ENCODE measurements around the gene GCA. TPM values are rescaled to one million over a fixed set of nuclear protein-coding genes. Genes with fewer than 3 reads are reported as not detected.

Gene GCA
- total and polyA plus RNA-seq, 2 of the 13 experiments (the other 11 are each of a cell fraction or from before 2014, with no cell fraction given), result 42.0 to 48.3 TPM

DNA sequence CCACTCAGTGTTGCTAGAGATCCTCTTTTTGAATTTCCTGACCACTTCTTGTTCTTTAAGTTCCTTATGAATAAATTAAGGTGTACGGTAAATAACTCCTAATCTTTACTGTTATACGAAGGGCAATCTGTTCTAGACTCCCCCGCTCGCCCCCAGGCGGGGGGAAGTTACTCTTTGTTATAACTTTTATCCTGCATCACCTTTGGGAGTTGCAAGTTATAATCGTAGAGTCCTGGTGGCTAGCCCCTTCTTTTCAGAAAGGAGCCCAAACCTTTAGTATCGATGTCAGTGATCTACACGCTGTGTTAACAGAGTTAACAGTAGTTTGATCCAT lies 652 bp downstream of the GCA start:
- FAIRE-seq, result no peak
- no peaks in the 10 kb centered on the region for H4K20me1 ChIP-seq (ENCODE audit: insufficient read depth, low read length)
- peak; percentile 10 for DNase-seq (ENCODE audit: low spot score)
- no peaks in the 10 kb centered on the region for H3K36me3 ChIP-seq (replicated peaks in 1 of 2; ENCODE audit: control insufficient read depth in 1 of 2, insufficient read depth in 2 of 2, low read length in 2 of 2)
- H3K27me3 ChIP-seq (ENCODE audit: control insufficient read depth in 1 of 2, insufficient read depth in 2 of 2, low read length in 2 of 2), result no peaks in the 10 kb centered on the region; a peak in 1 of 5 replicates
- H3K4me3 ChIP-seq (replicated peaks in 1 of 3; ENCODE audit: insufficient read depth in 1 of 3, low read depth in 2 of 3, low read length in 3 of 3), result peak overlapping the region; percentile 77 to 97 (median 90)
- 1% methylated on average over 8 of the region's 8 CpGs for WGBS (ENCODE audit: low lambda C conversion rate)
- POLR2A ChIA-PET, result interaction anchor here (1.1 kb wide), 1 partner anchor 230 kb away, joined by 8 read pairs; no protein-coding TSS in a partner anchor
- peak overlapping the region; percentile 61 for H3K27ac ChIP-seq (ENCODE audit: extremely low read length, insufficient read depth, low read length)
- peaks cover 22% of the 10 kb centered on the region for H3K4me1 ChIP-seq (ENCODE audit: insufficient read depth, low read length)
- intact Hi-C loops (cut with micrococcal nuclease; ENCODE audit: unreplicated experiment), result loop anchor here (1.0 to 5.0 kb wide), 2 partner anchors 26 to 238 kb away; partner anchors contain the start of gene IFIH1
- H3K9ac ChIP-seq (ENCODE audit: insufficient read depth, low read depth, low read length), result peak overlapping the region; percentile 84
- in situ Hi-C loops (cut with HindIII; ENCODE audit: extremely low pct_ligation_motif_present, low pct_unique_long_range_greater_than_20kb), result no loop called here
- ATAC-seq, result peak; percentile 0; the same call in 2 of the 3 replicates
- peaks cover 13% of the 10 kb centered on the region for H3K79me2 ChIP-seq (ENCODE audit: insufficient read depth, low read length)
- peak overlapping the region; percentile 92 for H2AFZ ChIP-seq (ENCODE audit: low read length)
- TSS peak; percentile 70 for BruUV-seq (replicated peaks)
- no peaks in the 10 kb centered on the region for H3K9me3 ChIP-seq (ENCODE audit: low read length)
- CTCF ChIA-PET (ENCODE audit: low intra/inter-chr PET ratio, low total read pairs), result no interaction called here
- H3K4me2 ChIP-seq (ENCODE audit: low read depth, low read length), result peak overlapping the region; percentile 94
- TF ChIP-seq THAP7 (CRISPR knock-in tag; IDR thresholded peaks at IDR 0.05), result no peak
- no peak for TF ChIP-seq ZNF710 (CRISPR knock-in tag; IDR thresholded peaks at IDR 0.05; ENCODE audit: borderline replicate concordance)
- TF ChIP-seq ASH2L (IDR thresholded peaks at IDR 0.05; ENCODE audit: insufficient read length, low read depth, low read length), result peak; percentile 9
- TF ChIP-seq ZNF607 (CRISPR knock-in tag; IDR thresholded peaks at IDR 0.05; ENCODE audit: borderline replicate concordance), result no peak
- TF ChIP-seq NCOR1 (IDR thresholded peaks at IDR 0.05; ENCODE audit: borderline replicate concordance, low read length), result 0 out of 2 replicates have a peak, but pooled peaks have one; percentile 8
- TF ChIP-seq TBX3 (IDR thresholded peaks at IDR 0.05; ENCODE audit: borderline replicate concordance), result no peak
- no peak for TF ChIP-seq KDM5B (CRISPR knock-in tag; IDR thresholded peaks at IDR 0.05; ENCODE audit: borderline replicate concordance)
- no peak for TF ChIP-seq CEBPG (CRISPR knock-in tag; IDR thresholded peaks at IDR 0.05)
- TF ChIP-seq, protein P1, sequence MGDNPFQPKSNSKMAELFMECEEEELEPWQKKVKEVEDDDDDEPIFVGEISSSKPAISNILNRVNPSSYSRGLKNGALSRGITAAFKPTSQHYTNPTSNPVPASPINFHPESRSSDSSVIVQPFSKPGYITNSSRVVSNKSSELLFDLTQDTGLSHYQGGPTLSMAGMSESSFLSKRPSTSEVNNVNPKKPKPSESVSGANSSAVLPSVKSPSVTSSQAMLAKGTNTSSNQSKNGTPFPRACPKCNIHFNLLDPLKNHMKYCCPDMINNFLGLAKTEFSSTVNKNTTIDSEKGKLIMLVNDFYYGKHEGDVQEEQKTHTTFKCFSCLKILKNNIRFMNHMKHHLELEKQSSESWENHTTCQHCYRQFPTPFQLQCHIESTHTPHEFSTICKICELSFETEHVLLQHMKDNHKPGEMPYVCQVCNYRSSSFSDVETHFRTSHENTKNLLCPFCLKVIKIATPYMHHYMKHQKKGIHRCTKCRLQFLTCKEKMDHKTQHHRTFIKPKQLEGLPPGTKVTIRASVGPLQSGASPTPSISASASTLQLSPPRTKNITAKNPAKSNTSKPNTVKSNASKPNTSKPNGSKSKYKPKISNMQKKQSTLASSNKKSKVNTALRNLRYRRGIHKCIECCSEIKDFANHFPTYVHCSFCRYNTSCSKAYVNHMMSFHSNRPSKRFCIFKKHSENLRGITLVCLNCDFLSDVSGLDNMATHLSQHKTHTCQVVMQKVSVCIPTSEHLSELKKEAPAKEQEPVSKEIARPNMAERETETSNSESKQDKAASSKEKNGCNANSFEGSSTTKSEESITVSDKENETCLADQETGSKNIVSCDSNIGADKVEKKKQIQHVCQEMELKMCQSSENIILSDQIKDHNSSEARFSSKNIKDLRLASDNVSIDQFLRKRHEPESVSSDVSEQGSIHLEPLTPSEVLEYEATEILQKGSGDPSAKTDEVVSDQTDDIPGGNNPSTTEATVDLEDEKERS (CRISPR knock-in tag; IDR thresholded peaks at IDR 0.05), result no peak
- TF ChIP-seq MYPOP (CRISPR knock-in tag; IDR thresholded peaks at IDR 0.05), result no peak
- no peak for TF ChIP-seq FOXP1 (IDR thresholded peaks at IDR 0.05)
- no peak for TF ChIP-seq FOXP1 (CRISPR knock-in tag; IDR thresholded peaks at IDR 0.05)
- TF ChIP-seq, protein P2, sequence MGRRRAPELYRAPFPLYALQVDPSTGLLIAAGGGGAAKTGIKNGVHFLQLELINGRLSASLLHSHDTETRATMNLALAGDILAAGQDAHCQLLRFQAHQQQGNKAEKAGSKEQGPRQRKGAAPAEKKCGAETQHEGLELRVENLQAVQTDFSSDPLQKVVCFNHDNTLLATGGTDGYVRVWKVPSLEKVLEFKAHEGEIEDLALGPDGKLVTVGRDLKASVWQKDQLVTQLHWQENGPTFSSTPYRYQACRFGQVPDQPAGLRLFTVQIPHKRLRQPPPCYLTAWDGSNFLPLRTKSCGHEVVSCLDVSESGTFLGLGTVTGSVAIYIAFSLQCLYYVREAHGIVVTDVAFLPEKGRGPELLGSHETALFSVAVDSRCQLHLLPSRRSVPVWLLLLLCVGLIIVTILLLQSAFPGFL (CRISPR knock-in tag; IDR thresholded peaks at IDR 0.05), result no peak
- TF ChIP-seq, protein P3, sequence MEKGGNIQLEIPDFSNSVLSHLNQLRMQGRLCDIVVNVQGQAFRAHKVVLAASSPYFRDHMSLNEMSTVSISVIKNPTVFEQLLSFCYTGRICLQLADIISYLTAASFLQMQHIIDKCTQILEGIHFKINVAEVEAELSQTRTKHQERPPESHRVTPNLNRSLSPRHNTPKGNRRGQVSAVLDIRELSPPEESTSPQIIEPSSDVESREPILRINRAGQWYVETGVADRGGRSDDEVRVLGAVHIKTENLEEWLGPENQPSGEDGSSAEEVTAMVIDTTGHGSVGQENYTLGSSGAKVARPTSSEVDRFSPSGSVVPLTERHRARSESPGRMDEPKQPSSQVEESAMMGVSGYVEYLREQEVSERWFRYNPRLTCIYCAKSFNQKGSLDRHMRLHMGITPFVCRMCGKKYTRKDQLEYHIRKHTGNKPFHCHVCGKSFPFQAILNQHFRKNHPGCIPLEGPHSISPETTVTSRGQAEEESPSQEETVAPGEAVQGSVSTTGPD (CRISPR knock-in tag; IDR thresholded peaks at IDR 0.05), result no peak
- TF ChIP-seq KDM5A (IDR thresholded peaks at IDR 0.05; ENCODE audit: borderline replicate concordance, low read length), result 0 out of 2 replicates have a peak, but pooled peaks have one; percentile 32
